HEK293T (cell line): ENCODE measurements around the gene RPTOR.

Experiments used
- BHLHE40 ChIP-seq: fragments of 450-650 bp; IDR thresholded peaks from 2 replicates; pipeline ENCODE4 v1.6.1; 2016; ENCODE audit warnings: mild to moderate bottlenecking, moderate library complexity, borderline replicate concordance
- CTBP1 ChIP-seq: fragments of 450-650 bp; IDR thresholded peaks from 2 replicates; pipeline ENCODE4 v1.6.1; 2016; ENCODE audit warnings: borderline replicate concordance
- ELF4 ChIP-seq: fragments of 450-650 bp; IDR thresholded peaks from 2 replicates; pipeline ENCODE4 v1.6.1; 2017; ENCODE audit warnings: antibody characterized with exemption
- FOXA1 ChIP-seq: fragments of 450-650 bp; IDR thresholded peaks from 2 replicates; pipeline ENCODE4 v1.6.1; 2016; ENCODE audit warnings: mild to moderate bottlenecking
- FOXK2 ChIP-seq: fragments of 450-650 bp; IDR thresholded peaks from 2 replicates; pipeline ENCODE4 v1.6.1; 2016; ENCODE audit warnings: mild to moderate bottlenecking
- FOXM1 ChIP-seq: fragments of 450-650 bp; IDR thresholded peaks from 2 replicates; pipeline ENCODE4 v1.6.1; 2017; ENCODE audit warnings: mild to moderate bottlenecking, borderline replicate concordance
- HDGF ChIP-seq: fragments of 450-650 bp; IDR thresholded peaks from 2 replicates; pipeline ENCODE4 v1.6.1; 2017; ENCODE audit warnings: antibody characterized with exemption, borderline replicate concordance
- L3MBTL2 ChIP-seq: fragments of 450-650 bp; conservative IDR thresholded peaks from 2 replicates; pipeline ENCODE4 v1.6.1; 2016; ENCODE audit warnings: mild to moderate bottlenecking
- NFRKB ChIP-seq: fragments of 450-650 bp; IDR thresholded peaks from 2 replicates; pipeline ENCODE4 v1.6.1; 2016; ENCODE audit warnings: mild to moderate bottlenecking, moderate library complexity
- SP1 ChIP-seq: fragments of 450-650 bp; IDR thresholded peaks from 2 replicates; pipeline ENCODE4 v1.6.1; 2017
- SUZ12 ChIP-seq: fragments of 450-650 bp; IDR thresholded peaks from 2 replicates; pipeline ENCODE4 v1.6.1; 2016; ENCODE audit warnings: mild to moderate bottlenecking
- TARDBP ChIP-seq: fragments of 450-650 bp; IDR thresholded peaks from 2 replicates; pipeline ENCODE4 v1.6.1; 2016
- ZNF384 ChIP-seq: fragments of 450-650 bp; IDR thresholded peaks from 2 replicates; pipeline ENCODE4 v1.6.1; 2016
- TF ChIP-seq, protein P1 (sequence below): fragments of 450-650 bp; IDR thresholded peaks from 2 replicates; pipeline ENCODE4 v1.6.1; 2016

DNA sequence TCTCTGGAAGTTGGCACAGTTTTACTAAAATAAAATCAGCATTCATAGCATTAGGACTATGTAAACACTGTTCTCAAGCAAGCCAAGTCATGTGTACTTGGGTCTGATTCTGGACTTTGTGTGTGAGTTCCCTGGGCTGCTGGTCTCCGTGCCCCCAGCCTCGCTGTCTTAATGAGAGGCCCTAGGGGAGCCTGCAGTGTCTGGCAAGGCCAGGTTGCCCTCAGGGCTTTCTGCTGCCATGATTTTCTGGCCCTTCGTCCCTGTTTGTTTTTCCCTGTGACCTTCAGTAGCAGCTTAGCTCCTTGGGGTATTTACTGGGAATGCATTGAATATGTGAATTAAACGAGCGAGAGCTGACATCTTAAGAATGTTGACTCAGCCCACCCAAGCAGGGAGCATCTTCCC, 161.8 kb downstream of the RPTOR start:
- TF ChIP-seq FOXA1 (no peak), SUZ12 (no peak), BHLHE40 (no peak), NFRKB (no peak), SP1 (no peak), L3MBTL2 (no peak), CTBP1 (no peak), TARDBP (no peak), ELF4 (no peak), HDGF (no peak), FOXK2 (no peak), FOXM1 (no peak), ZNF384 (no peak)
- TF ChIP-seq, protein P1, sequence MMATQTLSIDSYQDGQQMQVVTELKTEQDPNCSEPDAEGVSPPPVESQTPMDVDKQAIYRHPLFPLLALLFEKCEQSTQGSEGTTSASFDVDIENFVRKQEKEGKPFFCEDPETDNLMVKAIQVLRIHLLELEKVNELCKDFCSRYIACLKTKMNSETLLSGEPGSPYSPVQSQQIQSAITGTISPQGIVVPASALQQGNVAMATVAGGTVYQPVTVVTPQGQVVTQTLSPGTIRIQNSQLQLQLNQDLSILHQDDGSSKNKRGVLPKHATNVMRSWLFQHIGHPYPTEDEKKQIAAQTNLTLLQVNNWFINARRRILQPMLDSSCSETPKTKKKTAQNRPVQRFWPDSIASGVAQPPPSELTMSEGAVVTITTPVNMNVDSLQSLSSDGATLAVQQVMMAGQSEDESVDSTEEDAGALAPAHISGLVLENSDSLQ, result no peak
